ENCODE results near the gene ATG4B.

The ATG4B gene

DNA sequence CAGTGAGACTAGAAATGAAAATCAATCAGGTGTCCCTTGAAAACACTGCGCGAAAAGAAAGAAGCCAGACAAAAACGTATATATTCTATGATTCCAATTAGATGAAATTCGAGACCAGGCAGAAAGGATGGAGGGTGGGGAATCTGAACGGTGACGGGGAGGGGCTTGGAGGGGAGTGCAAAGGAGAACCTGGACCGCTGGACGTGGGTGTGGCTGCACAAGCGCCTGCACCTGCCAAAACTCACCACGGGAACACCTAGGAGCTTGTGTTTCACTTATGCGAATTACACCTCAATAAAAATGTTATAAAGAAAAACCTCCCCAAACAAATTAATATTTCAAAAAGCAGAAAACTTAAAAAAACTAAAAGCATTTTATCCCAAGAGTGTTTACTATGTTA is 22.5 kb upstream of the ATG4B start:
- TF ChIP-seq, protein P1, sequence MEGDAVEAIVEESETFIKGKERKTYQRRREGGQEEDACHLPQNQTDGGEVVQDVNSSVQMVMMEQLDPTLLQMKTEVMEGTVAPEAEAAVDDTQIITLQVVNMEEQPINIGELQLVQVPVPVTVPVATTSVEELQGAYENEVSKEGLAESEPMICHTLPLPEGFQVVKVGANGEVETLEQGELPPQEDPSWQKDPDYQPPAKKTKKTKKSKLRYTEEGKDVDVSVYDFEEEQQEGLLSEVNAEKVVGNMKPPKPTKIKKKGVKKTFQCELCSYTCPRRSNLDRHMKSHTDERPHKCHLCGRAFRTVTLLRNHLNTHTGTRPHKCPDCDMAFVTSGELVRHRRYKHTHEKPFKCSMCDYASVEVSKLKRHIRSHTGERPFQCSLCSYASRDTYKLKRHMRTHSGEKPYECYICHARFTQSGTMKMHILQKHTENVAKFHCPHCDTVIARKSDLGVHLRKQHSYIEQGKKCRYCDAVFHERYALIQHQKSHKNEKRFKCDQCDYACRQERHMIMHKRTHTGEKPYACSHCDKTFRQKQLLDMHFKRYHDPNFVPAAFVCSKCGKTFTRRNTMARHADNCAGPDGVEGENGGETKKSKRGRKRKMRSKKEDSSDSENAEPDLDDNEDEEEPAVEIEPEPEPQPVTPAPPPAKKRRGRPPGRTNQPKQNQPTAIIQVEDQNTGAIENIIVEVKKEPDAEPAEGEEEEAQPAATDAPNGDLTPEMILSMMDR (IDR thresholded peaks at IDR 0.05; ENCODE audit: low read depth, low read length): no peak
- H3K4me3 ChIP-seq (ENCODE audit: low read depth, low read length): no peak overlapping the region

DNA sequence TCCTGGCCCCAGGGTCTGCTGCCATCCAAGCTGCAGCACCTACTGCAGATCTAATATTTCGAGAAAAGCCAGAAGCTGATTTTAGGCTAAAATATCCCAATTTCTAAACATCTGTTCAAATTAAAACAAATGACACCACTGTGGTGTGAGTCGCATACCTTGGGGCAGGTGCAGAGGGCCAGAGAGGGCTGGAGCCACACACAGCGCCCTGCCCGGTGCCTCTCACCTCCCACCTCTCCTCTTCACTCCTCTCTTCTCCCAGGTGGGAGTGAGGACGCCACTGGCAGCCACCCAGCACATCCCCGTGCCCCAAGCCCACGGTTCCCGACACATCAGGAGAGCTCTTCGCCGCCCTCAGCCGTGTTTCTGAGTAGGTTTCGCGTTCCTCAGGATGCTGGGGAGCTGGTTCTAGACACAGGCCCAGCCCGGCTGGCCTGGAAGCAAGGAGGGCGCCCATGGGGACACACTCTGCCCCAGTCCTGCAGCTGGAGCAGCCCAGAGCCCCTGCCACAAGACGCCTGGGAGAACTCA is 21.9 kb upstream of the ATG4B start:
- TF ChIP-seq, protein P1 (IDR thresholded peaks at IDR 0.05; ENCODE audit: low read depth, low read length): no peak
- no peak overlapping the region for H3K4me3 ChIP-seq (ENCODE audit: low read depth, low read length)

DNA sequence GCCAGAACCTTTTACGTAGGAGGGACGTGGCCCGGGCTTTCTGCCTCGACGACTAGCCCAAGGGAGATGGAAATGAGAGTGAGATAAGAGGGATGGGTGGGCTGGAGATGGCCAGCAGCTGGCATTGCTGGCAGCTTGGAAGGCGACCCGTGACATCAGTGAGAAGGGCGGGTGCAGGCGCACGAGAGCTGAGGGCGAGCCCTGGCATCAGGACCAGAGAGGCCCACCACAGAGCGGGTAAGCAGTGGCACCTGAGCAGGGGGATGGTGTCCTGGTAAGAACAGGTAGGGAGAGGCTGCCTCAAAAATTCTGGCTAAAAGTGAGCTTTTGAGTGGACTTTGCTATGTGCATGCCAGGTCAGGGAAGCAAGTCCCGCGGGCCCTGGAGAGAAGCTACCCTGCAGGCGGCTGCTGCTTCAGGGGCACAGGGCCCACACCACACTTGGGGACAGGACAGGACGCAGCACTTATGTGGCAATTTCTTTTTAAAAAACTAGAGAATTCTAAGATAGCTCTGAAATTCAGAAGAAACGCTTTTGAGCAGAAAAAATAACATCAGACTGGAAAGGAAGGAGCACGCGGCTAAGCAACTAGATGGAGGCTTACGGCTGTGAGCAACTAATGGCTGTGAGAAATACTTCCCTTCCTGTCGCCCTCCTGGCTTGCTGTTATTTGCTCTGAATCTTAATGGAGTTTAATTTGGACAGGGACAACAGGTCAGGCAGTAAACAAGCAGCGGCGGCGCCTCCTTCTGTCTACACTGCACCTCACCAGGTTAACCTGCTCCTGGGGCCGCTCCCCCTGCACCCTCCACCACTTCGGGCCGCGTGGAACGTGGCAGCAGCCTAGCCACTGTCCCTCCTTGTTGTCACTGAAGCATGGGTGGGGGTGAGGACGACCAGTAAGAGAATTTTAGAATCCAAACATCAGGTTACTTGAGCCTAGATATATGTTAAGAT is 21.0 kb upstream of the ATG4B start:
- TF ChIP-seq, protein P1 (IDR thresholded peaks at IDR 0.05; ENCODE audit: low read depth, low read length): no peak

DNA sequence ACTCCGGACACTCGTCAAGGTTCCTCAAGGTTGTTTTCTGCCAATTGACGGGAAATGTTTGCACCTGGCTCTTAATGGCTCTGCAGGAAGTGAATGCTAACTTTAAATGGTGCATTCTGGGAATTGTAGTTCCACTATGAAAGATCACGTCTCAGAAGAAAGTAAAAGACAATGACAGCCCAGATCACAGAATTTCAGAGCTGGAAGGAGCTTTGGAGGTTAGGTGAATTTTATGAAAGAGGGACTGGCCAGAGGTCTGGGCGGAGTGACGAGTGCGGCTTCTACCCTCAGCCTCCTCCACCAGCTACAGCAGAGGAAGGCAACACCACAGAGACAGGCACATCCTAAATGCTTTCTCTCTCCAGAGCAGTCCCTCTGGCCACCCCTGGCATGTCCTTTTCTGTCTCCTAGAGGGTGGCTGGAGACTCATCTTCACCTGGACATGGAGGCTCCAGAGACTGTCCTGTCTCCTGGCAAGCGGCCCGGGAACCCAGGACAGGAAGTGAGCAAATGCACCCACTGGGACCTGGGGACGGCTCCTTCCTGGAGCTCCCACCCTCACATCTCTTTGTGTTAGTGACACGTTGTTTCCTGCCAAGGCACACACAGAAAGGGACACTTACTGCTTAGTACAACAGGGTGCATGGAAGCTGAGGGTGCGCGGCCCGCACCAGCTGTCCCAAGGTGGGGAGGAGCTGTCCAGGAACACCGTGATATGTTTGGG is 19.9 kb upstream of the ATG4B start:
- TF ChIP-seq, protein P1 (IDR thresholded peaks at IDR 0.05; ENCODE audit: low read depth, low read length): no peak
- H3K4me3 ChIP-seq (ENCODE audit: low read depth, low read length): no peak overlapping the region

More for the DNA sequence above, 21.0 kb upstream of the ATG4B start:
- H3K4me3 ChIP-seq (ENCODE audit: low read depth, low read length): no peak overlapping the region

DNA sequence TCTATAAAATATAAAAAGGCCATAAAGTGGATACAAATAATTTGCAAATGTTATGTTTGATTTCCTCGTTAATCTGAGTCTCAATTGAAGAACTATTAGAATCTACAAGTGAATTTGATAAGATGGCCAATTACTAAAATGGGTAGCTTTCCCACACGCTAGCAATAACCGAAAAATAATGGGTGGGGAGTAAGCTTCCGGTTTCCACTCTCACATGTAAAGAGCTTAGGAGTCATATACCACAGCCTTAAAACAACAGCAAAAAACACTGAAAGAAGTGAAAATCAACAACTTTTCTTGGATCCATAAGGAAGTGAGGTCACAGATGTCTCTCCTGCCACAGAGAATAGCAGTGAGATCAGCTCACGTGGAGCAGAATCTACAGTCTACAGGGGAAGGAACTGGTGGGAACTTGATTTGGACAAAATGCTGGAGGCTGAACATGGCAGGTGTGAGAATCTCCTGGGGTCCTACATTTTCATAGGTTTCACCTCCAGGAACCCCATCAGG is 19.1 kb upstream of the ATG4B start:
- TF ChIP-seq, protein P1 (IDR thresholded peaks at IDR 0.05; ENCODE audit: low read depth, low read length): no peak
- H3K4me3 ChIP-seq (ENCODE audit: low read depth, low read length): no peak overlapping the region

DNA sequence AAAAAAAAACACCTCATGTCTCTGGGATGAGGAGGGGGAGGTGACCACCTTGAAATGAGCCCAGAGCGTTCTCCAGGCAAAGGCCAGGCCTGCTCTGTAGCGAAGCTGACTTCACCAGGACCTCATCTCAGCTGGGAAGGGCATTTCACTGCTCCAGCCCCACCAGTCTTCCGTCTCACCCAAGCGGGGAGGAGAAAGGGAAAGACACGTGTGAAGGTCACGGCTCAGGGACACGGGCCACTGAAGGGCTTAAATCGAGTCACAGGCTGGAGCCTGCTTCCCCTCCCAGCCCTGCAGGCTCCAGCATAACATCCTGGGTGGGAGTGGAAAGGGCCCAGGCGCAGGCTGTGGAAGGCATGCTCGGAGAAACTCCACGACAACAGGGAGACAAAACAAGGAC is 18.7 kb upstream of the ATG4B start:
- H3K4me3 ChIP-seq (ENCODE audit: low read depth, low read length): no peak overlapping the region
- TF ChIP-seq, protein P1 (IDR thresholded peaks at IDR 0.05; ENCODE audit: low read depth, low read length): no peak

Measured in WI38 (cell line).